GM12875 (cell line): ENCODE measurements around the gene ZNF460.
"Not testable (repeated sequence)": the region's sequence is repeated elsewhere in the genome, so short reads cannot be mapped to it uniquely, and the experiment has no call there.

Experiments
- H3K4me3 ChIP-seq: one replicate; pipeline ENCODE4 v1.5.1; 2011; ENCODE audit warnings: low read depth, low read length, control low read depth
- CTCF ChIP-seq: IDR thresholded peaks from 2 replicates; pipeline ENCODE4 v1.5.1; 2011; ENCODE audit warnings: low read depth, mild to moderate bottlenecking, control low read depth, inconsistent platforms, low read length, moderate library complexity, borderline replicate concordance; ENCODE audit not compliant: insufficient read depth

ZNF460 gene

GRCh38 chr19:57263244-57263741, 17.0 kb upstream of the ZNF460 start:
- TF ChIP-seq CTCF = no peak
- no peak overlapping the region for H3K4me3 ChIP-seq

GRCh38 chr19:57267291-57267690, 13.0 kb upstream of the ZNF460 start:
- no peak overlapping the region for H3K4me3 ChIP-seq
- no peak for TF ChIP-seq CTCF

- no peak overlapping the region for H3K4me3 ChIP-seq
- no peak for TF ChIP-seq CTCF
Measured at GRCh38 chr19:57269515-57270250, 10.6 kb upstream of the ZNF460 start.

GRCh38 chr19:57271280-57271679, 9.0 kb upstream of the ZNF460 start:
- no peak for TF ChIP-seq CTCF
- no peak overlapping the region for H3K4me3 ChIP-seq

GRCh38 chr19:57273014-57273413, 7.3 kb upstream of the ZNF460 start:
- no peak for TF ChIP-seq CTCF
- no peak overlapping the region for H3K4me3 ChIP-seq

- no peak overlapping the region for H3K4me3 ChIP-seq
- no peak for TF ChIP-seq CTCF
Measured at GRCh38 chr19:57276430-57276829, 3.9 kb upstream of the ZNF460 start.

GRCh38 chr19:57278481-57278880, 1.8 kb upstream of the ZNF460 start:
- H3K4me3 ChIP-seq = not testable (repeated sequence)
